Stimulated activated CD8-positive, alpha-beta memory T cell treated with anti-CD3 and anti-CD28 coated beads, Interleukin-15, amount 100 ng/mL, for 4 hours (primary cell): ENCODE data around the gene SYT7.

Source experiments
- DNase-seq, 2 donors: peaks; one replicate each; pipeline ENCODE4 v3.0.0-alpha.2; 2020; ENCODE audit warnings: low read depth in 2 of 2

Gene SYT7

GRCh38 chr11:61555051-61555969 is 25.6 kb downstream of the SYT7 start:
- no peak for DNase-seq

- peak; percentile 17 to 58 for DNase-seq
Measured at GRCh38 chr11:61554172-61554988, 26.5 kb downstream of the SYT7 start.

- no peak for DNase-seq
Measured at GRCh38 chr11:61553373-61554171, 27.3 kb downstream of the SYT7 start.

- DNase-seq: no peak
Measured at GRCh38 chr11:61552108-61552635, 28.7 kb downstream of the SYT7 start.

GRCh38 chr11:61551634-61552033 is 29.2 kb downstream of the SYT7 start:
- DNase-seq: no peak

- no peak for DNase-seq
Measured at GRCh38 chr11:61550665-61551227, 30.1 kb downstream of the SYT7 start.

- DNase-seq: no peak
Measured at GRCh38 chr11:61549662-61550568, 31.0 kb downstream of the SYT7 start.

- DNase-seq: no peak
Measured at GRCh38 chr11:61549177-61549576, 31.7 kb downstream of the SYT7 start.

- DNase-seq: no peak
Measured at GRCh38 chr11:61547246-61547645, 33.6 kb downstream of the SYT7 start.

- DNase-seq: no peak
Measured at GRCh38 chr11:61546663-61547062, 34.2 kb downstream of the SYT7 start.

GRCh38 chr11:61545921-61546320 is 35.0 kb downstream of the SYT7 start:
- DNase-seq: no peak

- no peak for DNase-seq
Measured at GRCh38 chr11:61545341-61545740, 35.5 kb downstream of the SYT7 start.

GRCh38 chr11:61544466-61544865 is 36.4 kb downstream of the SYT7 start:
- DNase-seq: no peak

GRCh38 chr11:61543606-61544306 is 37.1 kb downstream of the SYT7 start:
- no peak for DNase-seq

- no peak for DNase-seq
Measured at GRCh38 chr11:61542705-61543104, 38.2 kb downstream of the SYT7 start.

- DNase-seq: no peak
Measured at GRCh38 chr11:61542024-61542461, 38.8 kb downstream of the SYT7 start.

- DNase-seq: no peak
Measured at GRCh38 chr11:61541598-61541997, 39.3 kb downstream of the SYT7 start.

GRCh38 chr11:61540528-61540927 is 40.3 kb downstream of the SYT7 start:
- no peak for DNase-seq

GRCh38 chr11:61539831-61540357 is 41.0 kb downstream of the SYT7 start:
- no peak for DNase-seq
